OCI-LY3 (cell line): ENCODE measurements around the gene EFEMP1.

Experiments
- CTCF ChIP-seq: fragments of 200-600, 300-600 bp; sonication (generic); IDR thresholded peaks from 2 replicates; pipeline ENCODE4 v1.5.1; 2014; ENCODE audit warnings: antibody characterized with exemption, low read length, low read depth
- EZH2phosphoT487 ChIP-seq: fragments of 200-600 bp; shearing (Covaris generic); IDR thresholded peaks from 2 replicates; pipeline ENCODE4 v1.6.1; 2018; ENCODE audit warnings: antibody characterized with exemption, mixed run types, low read depth

GRCh38 chr2:55880416-55881143, 43.0 kb downstream of the EFEMP1 start:
- TF ChIP-seq CTCF (no peak), EZH2phosphoT487 (no peak)
